Upper lobe of right lung (tissue), 1 donor: ENCODE results near the gene CPN1. TPM values are rescaled to one million over a fixed set of nuclear protein-coding genes. Genes with fewer than 3 reads are reported as not detected.
"Not testable (repeated sequence)": the region's sequence is repeated elsewhere in the genome, so short reads cannot be mapped to it uniquely, and the experiment has no call there.

Source experiments
- ATAC-seq: fragments of 200-7000 bp; cut with Tn5 transposase; one replicate; pipeline ENCODE4 v1.9.1; 2020; ENCODE audit warnings: mild to moderate bottlenecking, moderate library complexity
- DNase-seq: peaks from one replicate; pipeline ENCODE4 v3.0.0-alpha.2; 2020
- H3K27ac ChIP-seq: fragments of 200-600 bp; one replicate; pipeline ENCODE4 v1.8.0; 2022
- H3K27me3 ChIP-seq: fragments of 200-600 bp; one replicate; pipeline ENCODE4 v1.8.0; 2022; ENCODE audit warnings: mild to moderate bottlenecking
- H3K36me3 ChIP-seq: fragments of 200-600 bp; one replicate; pipeline ENCODE4 v1.8.0; 2022
- H3K4me1 ChIP-seq: fragments of 200-600 bp; one replicate; pipeline ENCODE4 v1.8.0; 2022
- H3K4me3 ChIP-seq: fragments of 200-600 bp; one replicate; pipeline ENCODE4 v1.8.0; 2022; ENCODE audit warnings: mild to moderate bottlenecking
- H3K9me3 ChIP-seq: fragments of 200-600 bp; one replicate; pipeline ENCODE4 v1.8.0; 2022
- intact Hi-C: fragments of 100-400 bp; cut with DNase I; formaldehyde crosslinking; loops from one replicate; pipeline ENCODE4 v1.11.0; 2022
- total RNA-seq: library from RNA; stranded (reverse); fragmentation: NEBNext Ultra II Directional; extraction: Animal tissue kit (Norgen Biotek cat#: 25700); gene quantifications from one replicate; pipeline ENCODE4 v1.2.1, GENCODE V29; 2021
- TF ChIP-seq, protein P1 (sequence below): fragments of 200-600 bp; IDR thresholded peaks from one replicate; pipeline ENCODE4 v1.8.0; 2022; ENCODE audit warnings: antibody characterized with exemption
- donor health status: DM: no; HTN: yes; CAD: no; lungs with severe emphysema.

Gene CPN1
- total RNA-seq, 1 donor from 2014 or later = not detected

DNA sequence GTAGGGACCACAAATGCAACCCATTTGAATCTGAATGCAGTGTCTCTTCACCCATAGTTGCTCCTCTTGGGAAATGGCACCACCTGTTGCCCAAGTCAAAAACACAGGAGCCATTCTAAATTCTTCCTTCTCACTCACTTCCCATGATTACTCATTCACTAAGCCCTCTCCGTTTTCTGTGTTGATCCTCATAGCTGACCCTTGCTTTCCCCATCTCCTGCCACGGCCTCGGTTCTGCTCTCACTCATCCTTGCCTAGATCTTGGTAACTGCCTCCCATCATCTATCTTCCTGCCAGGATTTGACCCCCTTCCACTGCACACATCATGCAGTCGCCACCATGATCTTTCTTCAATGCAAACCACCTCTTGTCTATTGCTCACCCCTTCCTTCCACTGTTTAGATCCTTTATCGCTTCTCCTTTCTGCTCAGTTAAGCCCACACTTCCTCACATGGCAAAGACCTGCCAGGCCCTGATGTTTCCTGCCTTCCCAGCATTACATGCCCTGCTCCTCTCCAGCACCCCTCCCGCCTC lies 19.0 kb upstream of the CPN1 start:
- intact Hi-C loops = no loop called here
- Histone ChIP-seq H3K36me3 (no peaks in the 10 kb centered on the region), H3K27ac (no peak overlapping the region), H3K4me1 (no peaks in the 10 kb centered on the region), H3K4me3 (no peak overlapping the region), H3K27me3 (peaks cover 3% of the 10 kb centered on the region), H3K9me3 (no peaks in the 10 kb centered on the region)
- TF ChIP-seq, protein P1, sequence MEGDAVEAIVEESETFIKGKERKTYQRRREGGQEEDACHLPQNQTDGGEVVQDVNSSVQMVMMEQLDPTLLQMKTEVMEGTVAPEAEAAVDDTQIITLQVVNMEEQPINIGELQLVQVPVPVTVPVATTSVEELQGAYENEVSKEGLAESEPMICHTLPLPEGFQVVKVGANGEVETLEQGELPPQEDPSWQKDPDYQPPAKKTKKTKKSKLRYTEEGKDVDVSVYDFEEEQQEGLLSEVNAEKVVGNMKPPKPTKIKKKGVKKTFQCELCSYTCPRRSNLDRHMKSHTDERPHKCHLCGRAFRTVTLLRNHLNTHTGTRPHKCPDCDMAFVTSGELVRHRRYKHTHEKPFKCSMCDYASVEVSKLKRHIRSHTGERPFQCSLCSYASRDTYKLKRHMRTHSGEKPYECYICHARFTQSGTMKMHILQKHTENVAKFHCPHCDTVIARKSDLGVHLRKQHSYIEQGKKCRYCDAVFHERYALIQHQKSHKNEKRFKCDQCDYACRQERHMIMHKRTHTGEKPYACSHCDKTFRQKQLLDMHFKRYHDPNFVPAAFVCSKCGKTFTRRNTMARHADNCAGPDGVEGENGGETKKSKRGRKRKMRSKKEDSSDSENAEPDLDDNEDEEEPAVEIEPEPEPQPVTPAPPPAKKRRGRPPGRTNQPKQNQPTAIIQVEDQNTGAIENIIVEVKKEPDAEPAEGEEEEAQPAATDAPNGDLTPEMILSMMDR = no peak
- DNase-seq (no peak), ATAC-seq (no peak)

DNA sequence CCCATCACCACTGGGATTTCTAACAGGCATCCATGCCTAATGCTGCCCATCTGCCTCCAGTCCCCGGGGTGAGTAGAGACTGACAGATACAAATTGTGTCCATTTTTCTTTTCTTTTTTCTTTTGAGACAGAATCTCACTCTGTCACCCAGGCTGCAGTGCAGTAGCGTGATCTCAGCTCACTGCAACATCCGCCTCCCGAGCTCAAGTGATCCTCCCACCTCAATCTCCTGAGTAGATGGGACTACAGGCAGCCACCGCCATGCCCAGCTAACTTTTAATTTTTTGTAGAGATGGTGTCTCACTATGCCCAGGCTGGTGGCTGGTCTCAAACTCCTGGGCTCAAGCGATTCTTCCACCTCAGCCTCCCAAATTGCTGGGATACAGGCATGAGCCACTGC lies 7.6 kb upstream of the CPN1 start:
- no peaks in the 10 kb centered on the region for H3K27me3 ChIP-seq
- intact Hi-C loops = no loop called here
- H3K4me3 ChIP-seq = no peak overlapping the region
- no peaks in the 10 kb centered on the region for H3K9me3 ChIP-seq
- ATAC-seq (no peak), DNase-seq (no peak)
- no peaks in the 10 kb centered on the region for H3K4me1 ChIP-seq
- H3K27ac ChIP-seq = no peak overlapping the region
- H3K36me3 ChIP-seq = no peaks in the 10 kb centered on the region
- TF ChIP-seq, protein P1 = no peak

DNA sequence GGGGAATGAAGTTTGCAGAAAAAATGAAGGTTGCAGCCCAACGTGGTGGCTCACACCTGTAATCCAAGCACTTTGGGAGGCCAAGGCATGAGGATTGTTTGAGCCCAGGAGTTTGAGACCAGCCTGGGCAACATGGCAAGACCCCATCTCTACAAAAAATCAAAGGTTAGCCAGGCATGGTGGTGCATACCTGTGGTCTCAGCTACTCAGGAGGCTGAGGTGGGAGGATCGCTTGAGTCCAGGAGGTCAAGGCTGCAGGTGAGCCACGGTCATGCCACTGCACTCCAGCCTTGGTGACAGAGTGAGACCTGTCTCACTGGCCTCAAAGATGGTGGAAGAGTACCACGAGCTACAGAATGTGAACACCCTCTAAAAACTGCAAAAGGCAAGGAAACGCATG lies 5.0 kb upstream of the CPN1 start:
- DNase-seq, H3K27ac ChIP-seq, intact Hi-C loops, H3K27me3 ChIP-seq, ATAC-seq, H3K4me3 ChIP-seq, H3K36me3 ChIP-seq, H3K9me3 ChIP-seq, H3K4me1 ChIP-seq: not testable (repeated sequence)

DNA sequence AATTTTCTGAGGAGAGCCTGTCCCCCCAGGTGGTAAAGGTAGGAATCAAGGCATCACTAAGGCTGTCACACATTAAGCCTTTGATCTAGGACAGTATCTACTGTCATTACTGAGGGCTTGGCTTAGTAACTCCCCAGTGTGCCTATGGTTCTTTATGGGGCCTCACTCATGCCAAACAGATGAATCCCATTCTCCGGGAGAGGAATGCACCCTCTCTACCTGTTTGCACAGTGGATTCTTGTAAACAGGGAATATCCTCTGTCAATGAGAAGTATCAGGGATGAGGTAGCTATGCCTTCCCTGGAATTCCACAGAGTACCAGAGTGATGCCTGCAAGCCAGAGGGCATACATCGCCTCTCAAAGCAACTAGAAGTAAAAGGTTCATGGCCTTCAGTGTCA lies 3.9 kb upstream of the CPN1 start:
- H3K9me3 ChIP-seq = no peaks in the 10 kb centered on the region
- TF ChIP-seq, protein P1 = no peak
- H3K27ac ChIP-seq = no peak overlapping the region
- no peaks in the 10 kb centered on the region for H3K36me3 ChIP-seq
- intact Hi-C loops = no loop called here
- no peaks in the 10 kb centered on the region for H3K27me3 ChIP-seq
- no peak overlapping the region for H3K4me3 ChIP-seq
- H3K4me1 ChIP-seq = no peaks in the 10 kb centered on the region
- no peak for ATAC-seq
- no peak for DNase-seq

DNA sequence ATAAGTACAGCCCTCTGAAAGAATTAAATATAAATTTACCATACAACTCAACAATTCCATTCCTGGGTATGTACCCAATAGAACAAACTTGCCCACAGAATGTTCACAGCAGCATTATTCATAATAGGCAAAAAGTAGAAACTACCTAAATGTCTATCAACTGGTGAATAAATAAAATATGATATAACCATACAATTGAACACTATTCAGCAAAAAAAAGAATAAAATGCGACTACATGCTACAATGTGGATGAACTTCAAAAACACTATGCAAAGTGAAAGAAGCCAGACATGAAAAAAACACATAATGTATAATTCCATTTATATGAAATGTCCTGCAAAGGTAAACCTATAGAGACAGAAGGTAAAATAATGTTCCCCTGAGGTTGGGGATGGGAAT lies 2.0 kb upstream of the CPN1 start:
- ATAC-seq (no peak), DNase-seq (no peak)
- Histone ChIP-seq H3K36me3 (no peaks in the 10 kb centered on the region), H3K27me3 (no peaks in the 10 kb centered on the region), H3K4me1 (no peaks in the 10 kb centered on the region), H3K9me3 (no peaks in the 10 kb centered on the region), H3K27ac (no peak overlapping the region), H3K4me3 (no peak overlapping the region)
- intact Hi-C loops = no loop called here
- TF ChIP-seq, protein P1 = no peak

DNA sequence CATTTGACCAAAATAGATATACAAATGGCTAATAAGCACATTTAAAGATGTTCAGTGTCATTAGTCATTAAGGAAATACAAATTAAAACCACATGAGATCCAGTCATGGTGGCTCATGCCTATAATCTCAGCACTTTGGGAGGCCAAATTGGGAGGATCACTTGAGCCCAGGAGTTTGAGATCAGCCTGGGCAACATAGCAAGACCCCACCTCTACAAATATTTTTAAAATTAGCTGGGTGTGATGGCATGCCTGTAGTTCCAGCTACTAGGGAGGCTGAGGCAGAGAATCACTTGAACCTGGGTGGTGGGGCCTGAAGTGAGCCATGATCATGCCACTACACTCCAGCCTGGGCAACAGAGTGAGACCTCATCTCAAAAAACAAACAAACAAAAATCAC lies 607 bp upstream of the CPN1 start:
- H3K27me3 ChIP-seq, H3K27ac ChIP-seq, H3K36me3 ChIP-seq, H3K9me3 ChIP-seq, H3K4me1 ChIP-seq, ATAC-seq, DNase-seq, intact Hi-C loops, H3K4me3 ChIP-seq: not testable (repeated sequence)

DNA sequence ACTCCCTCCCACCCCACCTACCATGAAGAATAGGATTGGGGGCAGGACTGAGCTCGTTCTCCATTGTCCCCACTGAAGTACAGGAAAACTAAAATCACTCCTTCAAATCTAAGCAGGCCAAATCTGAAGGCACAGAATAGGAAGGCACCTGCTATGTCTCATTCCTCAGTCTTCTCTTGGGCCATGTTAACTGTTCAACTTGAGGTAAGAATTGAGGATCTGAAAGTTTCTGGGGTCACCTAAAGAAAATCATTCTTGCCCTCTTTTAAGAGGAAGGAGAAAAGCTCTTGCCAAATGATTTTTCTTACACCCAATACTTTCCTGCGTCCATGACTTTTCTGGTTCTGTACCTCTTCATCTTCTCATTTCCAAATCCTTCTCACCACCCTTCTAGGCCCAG lies 4.9 kb downstream of the CPN1 start:
- no peak overlapping the region for H3K27ac ChIP-seq
- intact Hi-C loops = no loop called here
- DNase-seq = no peak
- no peaks in the 10 kb centered on the region for H3K27me3 ChIP-seq
- H3K4me1 ChIP-seq = no peaks in the 10 kb centered on the region
- H3K4me3 ChIP-seq = no peak overlapping the region
- H3K36me3 ChIP-seq = no peaks in the 10 kb centered on the region
- ATAC-seq = no peak
- H3K9me3 ChIP-seq = no peaks in the 10 kb centered on the region
- TF ChIP-seq, protein P1 = no peak
